HL-60 (cell line): Measurements from ENCODE around the gene ZNRF3.

Source experiments
- DNase-seq, 2 experiments: peaks; one replicate each; pipeline ENCODE4 v3.0.0-alpha.2; 2010 to 2020; ENCODE audit warnings: low read depth in 1 of 2, low spot score in 1 of 2
- H3K27ac ChIP-seq: fragments of 250-450 bp; sonication (Bioruptor Pico); replicated peaks from 2 replicates; pipeline ENCODE4 v1.5.1; 2020; ENCODE audit warnings: mild to moderate bottlenecking, moderate library complexity
- H3K27me3 ChIP-seq: fragments of 250-450 bp; sonication (Bioruptor Pico); 2 replicates; pipeline ENCODE4 v1.5.1; 2021; ENCODE audit warnings: mild to moderate bottlenecking, moderate library complexity; ENCODE audit not compliant: insufficient read depth, poor library complexity, severe bottlenecking
- H3K4me3 ChIP-seq: replicated peaks from 2 replicates; pipeline ENCODE4 v1.5.1; 2011; ENCODE audit warnings: mild to moderate bottlenecking, control low read depth, low read length; ENCODE audit not compliant: insufficient read depth
- CTCF ChIP-seq: IDR thresholded peaks from one replicate; pipeline ENCODE4 v1.5.1; 2011; ENCODE audit warnings: low read length, control low read depth, inconsistent platforms; ENCODE audit not compliant: insufficient read depth
- GABPA ChIP-seq: IDR thresholded peaks from 2 replicates; pipeline ENCODE4 v1.6.1; 2012; ENCODE audit warnings: low read depth
- POLR2AphosphoS5 ChIP-seq: IDR thresholded peaks from 2 replicates; pipeline ENCODE4 v1.6.1; 2012; ENCODE audit warnings: low read depth
- REST ChIP-seq: IDR thresholded peaks from 2 replicates; pipeline ENCODE4 v1.6.1; 2012; ENCODE audit warnings: low read depth; ENCODE audit not compliant: insufficient replicate concordance
- SPI1 ChIP-seq: IDR thresholded peaks from 2 replicates; pipeline ENCODE4 v1.6.1; 2012; ENCODE audit warnings: low read depth, mild to moderate bottlenecking, borderline replicate concordance

Gene ZNRF3

GRCh38 chr22:28911777-28912669, 28.7 kb downstream of the ZNRF3 start:
- no peak for DNase-seq
- no peak overlapping the region for H3K27ac ChIP-seq
- no peak overlapping the region for H3K4me3 ChIP-seq
- no peaks in the 10 kb centered on the region for H3K27me3 ChIP-seq
- no peak for TF ChIP-seq SPI1
- no peak for TF ChIP-seq REST
- TF ChIP-seq CTCF, result no peak
- no peak for TF ChIP-seq POLR2AphosphoS5
- no peak for TF ChIP-seq GABPA

- Histone ChIP-seq H3K4me3 (no peak overlapping the region), H3K27me3 (no peaks in the 10 kb centered on the region), H3K27ac (no peak overlapping the region)
- no peak for DNase-seq
- TF ChIP-seq REST (no peak), GABPA (no peak), SPI1 (no peak), POLR2AphosphoS5 (no peak), CTCF (no peak)
Observed at GRCh38 chr22:28914201-28914600, 30.8 kb downstream of the ZNRF3 start.

- TF ChIP-seq GABPA (no peak), CTCF (no peak), REST (no peak), POLR2AphosphoS5 (no peak), SPI1 (no peak)
- H3K27me3 ChIP-seq, result no peaks in the 10 kb centered on the region
- no peak overlapping the region for H3K27ac ChIP-seq
- H3K4me3 ChIP-seq, result no peak overlapping the region
- DNase-seq, result no peak
Observed at GRCh38 chr22:28915969-28916368, 32.6 kb downstream of the ZNRF3 start.
